ENCODE data around the gene BSPH1.

- TF ChIP-seq TOX (CRISPR knock-in tag; IDR thresholded peaks at IDR 0.05; ENCODE audit: borderline replicate concordance) (no peak), TCF4 (CRISPR knock-in tag; IDR thresholded peaks at IDR 0.05; ENCODE audit: borderline replicate concordance) (no peak), RARB (CRISPR knock-in tag; IDR thresholded peaks at IDR 0.05) (no peak), CSDC2 (CRISPR knock-in tag; IDR thresholded peaks at IDR 0.05) (no peak), ISL1 (CRISPR knock-in tag; IDR thresholded peaks at IDR 0.05) (no peak), ZFP30 (CRISPR knock-in tag; IDR thresholded peaks at IDR 0.05) (no peak)
- TF ChIP-seq, protein P1, sequence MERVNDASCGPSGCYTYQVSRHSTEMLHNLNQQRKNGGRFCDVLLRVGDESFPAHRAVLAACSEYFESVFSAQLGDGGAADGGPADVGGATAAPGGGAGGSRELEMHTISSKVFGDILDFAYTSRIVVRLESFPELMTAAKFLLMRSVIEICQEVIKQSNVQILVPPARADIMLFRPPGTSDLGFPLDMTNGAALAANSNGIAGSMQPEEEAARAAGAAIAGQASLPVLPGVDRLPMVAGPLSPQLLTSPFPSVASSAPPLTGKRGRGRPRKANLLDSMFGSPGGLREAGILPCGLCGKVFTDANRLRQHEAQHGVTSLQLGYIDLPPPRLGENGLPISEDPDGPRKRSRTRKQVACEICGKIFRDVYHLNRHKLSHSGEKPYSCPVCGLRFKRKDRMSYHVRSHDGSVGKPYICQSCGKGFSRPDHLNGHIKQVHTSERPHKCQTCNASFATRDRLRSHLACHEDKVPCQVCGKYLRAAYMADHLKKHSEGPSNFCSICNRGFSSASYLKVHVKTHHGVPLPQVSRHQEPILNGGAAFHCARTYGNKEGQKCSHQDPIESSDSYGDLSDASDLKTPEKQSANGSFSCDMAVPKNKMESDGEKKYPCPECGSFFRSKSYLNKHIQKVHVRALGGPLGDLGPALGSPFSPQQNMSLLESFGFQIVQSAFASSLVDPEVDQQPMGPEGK (CRISPR knock-in tag; IDR thresholded peaks at IDR 0.05; ENCODE audit: borderline replicate concordance), result no peak
Observed at GRCh38 chr19:48004236-48004635, 12.3 kb upstream of the BSPH1 start.
